HepG2 (cell line): ENCODE data around the gene GADD45A. TPM values are rescaled to one million over a fixed set of nuclear protein-coding genes. Genes with fewer than 3 reads are reported as not detected.

Experiments
- CCDC6 ChIP-seq: sonication (generic); formaldehyde crosslinking; IDR thresholded peaks from 2 replicates; pipeline ENCODE4 v1.8.1; 2022; ENCODE audit warnings: mild to moderate bottlenecking, missing genetic modification reagents, moderate library complexity
- ELK4 ChIP-seq: sonication (generic); formaldehyde crosslinking; IDR thresholded peaks from 2 replicates; pipeline ENCODE4 v1.9.0; 2021; ENCODE audit warnings: missing genetic modification reagents, borderline replicate concordance
- FOXP4 ChIP-seq: sonication (generic); formaldehyde crosslinking; IDR thresholded peaks from 2 replicates; pipeline ENCODE4 v1.4.0; 2020; ENCODE audit warnings: missing genetic modification reagents
- GMEB1 ChIP-seq: sonication (generic); formaldehyde crosslinking; IDR thresholded peaks from 2 replicates; pipeline ENCODE4 v1.5.1; 2020; ENCODE audit warnings: missing genetic modification reagents, mild to moderate bottlenecking, borderline replicate concordance
- KLF12 ChIP-seq: sonication (generic); formaldehyde crosslinking; IDR thresholded peaks from 2 replicates; pipeline ENCODE4 v1.4.0; 2020; ENCODE audit warnings: missing genetic modification reagents, borderline replicate concordance
- KLF15 ChIP-seq: sonication (generic); formaldehyde crosslinking; IDR thresholded peaks from 2 replicates; pipeline ENCODE4 v1.8.1; 2023; ENCODE audit warnings: borderline replicate concordance, mild to moderate bottlenecking, inconsistent platforms, missing genetic modification reagents, mixed read lengths
- MEF2D ChIP-seq: sonication (generic); formaldehyde crosslinking; IDR thresholded peaks from 2 replicates; pipeline ENCODE4 v1.5.1; 2020; ENCODE audit warnings: mild to moderate bottlenecking, missing genetic modification reagents
- NFE2L2 ChIP-seq: fragments of 150-350 bp; IDR thresholded peaks from 2 replicates; pipeline ENCODE4 v1.6.1; 2014; ENCODE audit warnings: low read length
- NR2C2 ChIP-seq: sonication (generic); formaldehyde crosslinking; IDR thresholded peaks from 2 replicates; pipeline ENCODE4 v1.4.0; 2020; ENCODE audit warnings: missing genetic modification reagents, mild to moderate bottlenecking, moderate library complexity, borderline replicate concordance
- PCBP1 ChIP-seq: fragments of 200-400 bp; formaldehyde crosslinking; IDR thresholded peaks from 2 replicates; pipeline ENCODE4 v1.6.1; 2017; ENCODE audit warnings: mild to moderate bottlenecking, low read depth, low read length, borderline replicate concordance
- ZFAT ChIP-seq: sonication (generic); formaldehyde crosslinking; conservative IDR thresholded peaks from 2 replicates; pipeline ENCODE4 v1.8.1; 2023; ENCODE audit warnings: missing genetic modification reagents, inconsistent platforms
- ZFP41 ChIP-seq: sonication (generic); formaldehyde crosslinking; IDR thresholded peaks from 2 replicates; pipeline ENCODE4 v1.4.0; 2020; ENCODE audit warnings: mild to moderate bottlenecking, missing genetic modification reagents, borderline replicate concordance
- ZHX2 ChIP-seq, 2 experiments: sonication (generic) in 1 of 2; formaldehyde crosslinking in 1 of 2; IDR thresholded peaks; 2 replicates each; pipeline versions ENCODE4 v1.6.1 to v1.9.0; 2014 to 2022; ENCODE audit warnings: antibody characterized with exemption in 1 of 2, borderline replicate concordance in 1 of 2, inconsistent platforms in 1 of 2, low read depth in 1 of 2, missing genetic modification reagents in 1 of 2
- ZMAT3 ChIP-seq: sonication (generic); formaldehyde crosslinking; conservative IDR thresholded peaks from 2 replicates; pipeline ENCODE4 v1.7.0; 2021; ENCODE audit warnings: missing genetic modification reagents
- ZNF12 ChIP-seq: sonication (generic); formaldehyde crosslinking; IDR thresholded peaks from 2 replicates; pipeline ENCODE4 v1.5.0; 2020; ENCODE audit warnings: missing genetic modification reagents
- ZNF232 ChIP-seq: sonication (generic); formaldehyde crosslinking; IDR thresholded peaks from 2 replicates; pipeline ENCODE4 v1.4.0; 2020; ENCODE audit warnings: missing genetic modification reagents, borderline replicate concordance
- ZNF556 ChIP-seq: sonication (generic); formaldehyde crosslinking; IDR thresholded peaks from 2 replicates; pipeline ENCODE4 v1.4.0; 2020; ENCODE audit warnings: mild to moderate bottlenecking, missing genetic modification reagents, borderline replicate concordance
- ZNF781 ChIP-seq: sonication (generic); formaldehyde crosslinking; IDR thresholded peaks from 2 replicates; pipeline ENCODE4 v1.5.1; 2020; ENCODE audit warnings: borderline replicate concordance, mild to moderate bottlenecking, missing genetic modification reagents; ENCODE audit errors: not compliant biosample characterization
- polyA plus RNA-seq, 8 experiments: library from polyadenylated mRNA; depleted of rRNA in 3 of 8; stranded (reverse) in 7 of 8; unstranded in 1 of 8; fragments of >200 nt; fragmentation: Illumina TruSeq in 4 of 8; extraction: Trizol in 4 of 8; gene quantifications; 2 replicates each; pipeline versions ENCODE4 v1.2.1 to v1.2.3, GENCODE V29; 2011 to 2016; ENCODE audit warnings: low read depth in 4 of 8, missing spikeins in 1 of 8, mixed read lengths in 1 of 8; ENCODE audit not compliant: insufficient read depth in 1 of 8
- total RNA-seq, 5 experiments: library from RNA; depleted of rRNA; stranded (reverse); fragments of >200 nt; fragmentation: Illumina TruSeq; extraction: Trizol; gene quantifications; 2 replicates each; pipeline ENCODE4 v1.2.3, GENCODE V29; 2016; ENCODE audit warnings: low read depth in 1 of 5

GADD45A gene
- total and polyA plus RNA-seq, 2 of the 13 experiments (the other 11 are each of a cell fraction or from before 2014, with no cell fraction given), result 33.2 to 46.2 TPM

GRCh38 chr1:67685067-67685557, at the start of gene GADD45A (continued):
- no peak for TF ChIP-seq PCBP1
- 0 out of 2 replicates have a peak, but pooled peaks have one; percentile 14 for TF ChIP-seq MEF2D (CRISPR knock-in tag)
- TF ChIP-seq ZFAT (CRISPR knock-in tag), result no peak
- TF ChIP-seq FOXP4 (CRISPR knock-in tag), result peak; percentile 61; the same call in 1 of the 2 replicates
- TF ChIP-seq ZNF781, result no peak
- TF ChIP-seq KLF12 (CRISPR knock-in tag), result peak; percentile 95
- TF ChIP-seq ZNF232 (CRISPR knock-in tag), result no peak; the same call in 1 of the 2 replicates
- peak; percentile 9; the same call in 1 of the 2 replicates for TF ChIP-seq NFE2L2
- TF ChIP-seq ELK4 (CRISPR knock-in tag), result no peak
- peak; percentile 49; the same call in 1 of the 2 replicates for TF ChIP-seq ZNF12
- TF ChIP-seq CCDC6 (CRISPR knock-in tag), result peak; percentile 79
- TF ChIP-seq ZFP41 (CRISPR knock-in tag), result no peak
- no peak for TF ChIP-seq ZNF556 (CRISPR knock-in tag)
- no peak for TF ChIP-seq KLF15 (CRISPR knock-in tag)
- TF ChIP-seq ZHX2 (IDR thresholded peaks at IDR 0.05; ENCODE audit: low read depth), result 0 out of 2 replicates have a peak, but pooled peaks have one; percentile 29
- 0 out of 2 replicates have a peak, but pooled peaks have one; percentile 25 for TF ChIP-seq ZHX2 (CRISPR knock-in tag; IDR thresholded peaks at IDR 0.05; ENCODE audit: borderline replicate concordance)
- peak; percentile 88 for TF ChIP-seq ZMAT3
- TF ChIP-seq GMEB1 (CRISPR knock-in tag), result peak; percentile 44; the same call in 1 of the 2 replicates
- TF ChIP-seq NR2C2, result peak; percentile 27; the same call in 1 of the 2 replicates
